SH-SY5Y (cell line): ENCODE data around the gene CWC25.

Experiments
- GATA2 ChIP-seq: IDR thresholded peaks from 2 replicates; pipeline ENCODE4 v1.6.1; 2011; ENCODE audit warnings: mild to moderate bottlenecking, low read depth, low read length
- GATA3 ChIP-seq: IDR thresholded peaks from 2 replicates; pipeline ENCODE4 v1.6.1; 2011; ENCODE audit warnings: low read depth, mild to moderate bottlenecking, low read length, moderate library complexity

DNA sequence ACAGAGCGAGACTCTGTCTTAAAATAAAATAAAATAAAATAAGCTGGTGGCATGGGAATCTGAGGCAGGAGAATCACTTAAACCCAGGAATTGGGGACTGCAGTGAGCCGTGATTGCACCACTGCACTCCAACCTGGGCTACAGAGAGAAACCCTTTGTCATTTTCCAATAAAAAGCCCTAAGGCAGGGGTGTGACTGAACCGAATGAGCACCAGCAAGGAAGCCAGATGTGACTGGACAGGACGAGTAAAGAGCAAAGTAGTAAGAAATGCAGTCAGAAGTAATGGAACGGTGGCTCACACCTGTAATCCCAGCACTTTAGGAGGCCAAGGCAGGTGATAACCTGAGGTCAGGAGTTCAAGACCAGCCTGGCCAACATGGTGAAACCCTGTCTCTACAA is 32.1 kb upstream of the CWC25 start:
- TF ChIP-seq GATA2, result no peak
- no peak for TF ChIP-seq GATA3
